Motor neuron (in vitro differentiated cells): Measurements from ENCODE around the gene GOLGA8M. TPM values are rescaled to one million over a fixed set of nuclear protein-coding genes. Genes with fewer than 3 reads are reported as not detected.

ENCODE experiments used
- total RNA-seq, 8 experiments: library from RNA; unstranded; fragments of 300-600 nt; gene quantifications; 2 replicates each; pipeline versions ENCODE4 v1.2.3 to v1.2.4, GENCODE V29; 2022

GOLGA8M gene
- total RNA-seq, 8 experiments from 2014 or later, result 0.51 TPM; not detected in 7

Other genes starting within 250 kb of the GOLGA8M start
- under 1 TPM in 7 of 8 experiments, not detected in 1; 0.05 to 0.57 (median 0.13) TPM for gene GOLGA8G, start 179.4 kb downstream of the GOLGA8M start, total RNA-seq
- 1 to 10 TPM in 2 of 8 experiments, under 1 TPM in 2, not detected in 4; 0.37 to 2.2 (median 1.3) TPM for gene GOLGA6L25, start 158.9 kb downstream of the GOLGA8M start, total RNA-seq
- gene GOLGA6L7, start 136.2 kb upstream of the GOLGA8M start, total RNA-seq, result 1 to 10 TPM in 1 of 8 experiments, under 1 TPM in 4, not detected in 3; 0.21 to 1.4 (median 0.46) TPM
- gene APBA2, start 173.6 kb upstream of the GOLGA8M start, total RNA-seq, result 10 to 100 TPM in 7 of 8 experiments, 1 to 10 TPM in 1; 7.8 to 66.8 (median 40.0) TPM